Uterus (tissue), 4 donors: ENCODE data around the gene NCAM1. TPM values are rescaled to one million over a fixed set of nuclear protein-coding genes. Genes with fewer than 3 reads are reported as not detected.

Experiments used
- DNase-seq, 2 donors: peaks; one replicate each; pipeline ENCODE4 v3.0.0-alpha.2; 2019 to 2020
- H3K27ac ChIP-seq, 2 donors: fragments of 200-600 bp; sonication (generic); 1 replicate in 1 of 2; 2 replicates in 1 of 2; pipeline ENCODE4 v1.5.1; 2016 to 2018
- H3K27me3 ChIP-seq, 2 donors: fragments of 200-600 bp; sonication (generic); one replicate each; pipeline ENCODE4 v1.5.1; 2018 to 2019; ENCODE audit warnings: control low read depth in 1 of 2
- H3K36me3 ChIP-seq, 2 donors: fragments of 200-600 bp; sonication (generic); one replicate each; pipeline ENCODE4 v1.5.1; 2019; ENCODE audit warnings: control low read depth in 1 of 2
- H3K4me1 ChIP-seq, 2 donors: fragments of 200-600 bp; sonication (generic); one replicate each; pipeline ENCODE4 v1.5.1; 2018 to 2019; ENCODE audit warnings: control low read depth in 1 of 2
- H3K4me3 ChIP-seq, 2 donors: fragments of 200-600 bp; sonication (generic); 1 replicate in 1 of 2; 2 replicates in 1 of 2; pipeline ENCODE4 v1.5.1; 2018 to 2019; ENCODE audit warnings: mild to moderate bottlenecking in 1 of 2
- H3K9me3 ChIP-seq, 2 donors: fragments of 200-600 bp; sonication (generic); one replicate each; pipeline ENCODE4 v1.5.1; 2019; ENCODE audit warnings: control low read depth in 1 of 2
- POLR2A ChIP-seq, 2 donors: fragments of 450-650 bp; IDR thresholded peaks; one replicate each; pipeline ENCODE4 v1.6.1; 2016; ENCODE audit warnings: antibody characterized with exemption in 2 of 2, mild to moderate bottlenecking in 1 of 2, moderate library complexity in 1 of 2
- intact Hi-C: fragments of 100-400 bp; cut with DNase I; formaldehyde crosslinking; loops from one replicate; pipeline ENCODE4 v1.15.1; 2023; ENCODE audit warnings: low total_unique reads
- total RNA-seq, 4 donors: library from RNA; depleted of rRNA in 3 of 4; stranded (reverse); fragments of >200 nt in 3 of 4; gene quantifications; one replicate each; pipeline versions ENCODE4 v1.1.0 to v1.2.4, GENCODE V29; 2014 to 2023
- TF ChIP-seq, protein P1 (sequence below), 4 experiments: fragments of 200-600 bp in 2 of 4; fragments of 450-650 bp in 2 of 4; sonication (generic) in 2 of 4; IDR thresholded peaks; one replicate each; pipeline ENCODE4 v1.5.1; 2016 to 2019; ENCODE audit warnings: antibody characterized with exemption in 4 of 4, mild to moderate bottlenecking in 2 of 4, moderate library complexity in 1 of 4
- donor health status: DM: yes; HTN: yes; CAD: no.

Gene NCAM1
- total RNA-seq, 4 donors from 2014 or later: 54.4 to 210 (median 171) TPM

DNA sequence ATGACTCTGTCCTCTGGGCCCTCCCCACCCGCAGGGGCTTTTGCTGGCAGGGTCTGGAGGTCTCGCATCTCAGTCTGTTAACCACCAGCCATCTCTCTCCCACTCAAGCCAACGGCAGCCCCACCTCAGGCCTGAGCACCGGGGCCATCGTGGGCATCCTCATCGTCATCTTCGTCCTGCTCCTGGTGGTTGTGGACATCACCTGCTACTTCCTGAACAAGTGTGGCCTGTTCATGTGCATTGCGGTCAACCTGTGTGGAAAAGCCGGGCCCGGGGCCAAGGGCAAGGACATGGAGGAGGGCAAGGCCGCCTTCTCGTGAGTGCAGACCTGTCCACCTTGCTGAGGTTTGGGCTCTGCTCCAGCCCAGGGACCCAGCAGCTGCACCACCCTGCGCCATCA, 308.9 kb downstream of the NCAM1 start:
- H3K4me1 ChIP-seq: no peaks in the 10 kb centered on the region
- no peaks in the 10 kb centered on the region for H3K27me3 ChIP-seq
- no peaks in the 10 kb centered on the region for H3K36me3 ChIP-seq
- TF ChIP-seq, protein P1, sequence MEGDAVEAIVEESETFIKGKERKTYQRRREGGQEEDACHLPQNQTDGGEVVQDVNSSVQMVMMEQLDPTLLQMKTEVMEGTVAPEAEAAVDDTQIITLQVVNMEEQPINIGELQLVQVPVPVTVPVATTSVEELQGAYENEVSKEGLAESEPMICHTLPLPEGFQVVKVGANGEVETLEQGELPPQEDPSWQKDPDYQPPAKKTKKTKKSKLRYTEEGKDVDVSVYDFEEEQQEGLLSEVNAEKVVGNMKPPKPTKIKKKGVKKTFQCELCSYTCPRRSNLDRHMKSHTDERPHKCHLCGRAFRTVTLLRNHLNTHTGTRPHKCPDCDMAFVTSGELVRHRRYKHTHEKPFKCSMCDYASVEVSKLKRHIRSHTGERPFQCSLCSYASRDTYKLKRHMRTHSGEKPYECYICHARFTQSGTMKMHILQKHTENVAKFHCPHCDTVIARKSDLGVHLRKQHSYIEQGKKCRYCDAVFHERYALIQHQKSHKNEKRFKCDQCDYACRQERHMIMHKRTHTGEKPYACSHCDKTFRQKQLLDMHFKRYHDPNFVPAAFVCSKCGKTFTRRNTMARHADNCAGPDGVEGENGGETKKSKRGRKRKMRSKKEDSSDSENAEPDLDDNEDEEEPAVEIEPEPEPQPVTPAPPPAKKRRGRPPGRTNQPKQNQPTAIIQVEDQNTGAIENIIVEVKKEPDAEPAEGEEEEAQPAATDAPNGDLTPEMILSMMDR (IDR thresholded peaks at IDR 0.05): no peak
- TF ChIP-seq POLR2A (IDR thresholded peaks at IDR 0.05): no peak
- no peak for DNase-seq
- intact Hi-C loops: no loop called here
- H3K27ac ChIP-seq: no peak overlapping the region
- H3K9me3 ChIP-seq: no peaks in the 10 kb centered on the region
- H3K4me3 ChIP-seq: no peak overlapping the region

DNA sequence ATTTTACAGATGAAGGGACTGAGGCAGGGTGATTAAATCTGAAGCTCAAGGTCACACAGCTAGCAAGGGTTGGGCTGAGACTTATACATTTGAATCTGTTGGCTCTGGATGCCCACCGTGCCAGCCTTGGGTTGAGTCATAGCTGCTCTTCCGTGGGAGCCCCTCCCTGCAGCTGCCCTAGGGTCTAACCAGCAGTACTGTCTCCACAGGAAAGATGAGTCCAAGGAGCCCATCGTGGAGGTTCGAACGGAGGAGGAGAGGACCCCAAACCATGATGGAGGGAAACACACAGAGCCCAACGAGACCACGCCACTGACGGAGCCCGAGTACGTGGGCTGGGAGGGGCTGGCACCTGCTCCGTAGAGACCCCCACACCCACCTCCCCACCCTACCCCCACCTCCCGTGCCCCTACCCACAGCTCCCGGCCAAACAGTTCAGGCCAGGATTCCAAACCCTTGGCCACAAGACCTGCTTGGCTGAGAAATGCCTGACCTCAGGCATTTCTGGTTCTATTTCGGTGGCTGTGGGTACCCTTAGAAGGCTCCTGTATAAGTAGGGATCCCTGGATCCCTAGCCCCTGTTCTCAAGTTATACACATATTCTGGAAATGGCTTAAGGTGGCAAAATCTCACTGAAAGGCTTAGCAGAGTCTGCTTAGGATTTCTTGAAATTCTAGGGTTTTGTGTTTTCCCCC, 310.5 kb downstream of the NCAM1 start:
- TF ChIP-seq POLR2A (IDR thresholded peaks at IDR 0.05): no peak
- intact Hi-C loops: no loop called here

DNA sequence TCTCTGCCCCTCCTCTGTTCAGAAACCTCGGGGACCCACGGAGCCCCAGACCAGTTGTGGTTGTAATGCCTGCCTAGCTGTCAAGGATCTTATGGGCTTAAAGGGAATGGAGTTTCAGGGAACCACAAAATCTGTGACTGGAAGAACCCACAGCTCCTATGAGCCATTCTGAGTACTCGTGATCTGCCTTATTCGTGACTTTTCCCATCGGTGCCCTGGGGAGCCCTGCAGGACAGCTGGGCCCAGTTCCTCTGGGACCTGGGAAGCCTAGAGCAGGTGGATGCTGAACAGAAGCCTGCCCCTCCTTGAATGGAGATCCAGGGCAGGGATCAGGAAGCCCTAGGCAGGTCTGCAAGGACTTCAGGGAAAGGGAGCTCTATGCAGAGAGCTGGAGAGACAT, 311.1 kb downstream of the NCAM1 start:
- no peak overlapping the region for H3K27ac ChIP-seq
- no peaks in the 10 kb centered on the region for H3K36me3 ChIP-seq
- DNase-seq: no peak
- H3K4me3 ChIP-seq: no peak overlapping the region
- H3K4me1 ChIP-seq: no peaks in the 10 kb centered on the region
- no peak for TF ChIP-seq POLR2A (IDR thresholded peaks at IDR 0.05)
- TF ChIP-seq, protein P1 (IDR thresholded peaks at IDR 0.05): no peak
- no peaks in the 10 kb centered on the region for H3K27me3 ChIP-seq
- intact Hi-C loops: no loop called here
- no peaks in the 10 kb centered on the region for H3K9me3 ChIP-seq

More for the DNA sequence above, 310.5 kb downstream of the NCAM1 start:
- no peaks in the 10 kb centered on the region for H3K27me3 ChIP-seq
- no peak overlapping the region for H3K27ac ChIP-seq
- H3K4me1 ChIP-seq: no peaks in the 10 kb centered on the region
- no peak for DNase-seq
- no peaks in the 10 kb centered on the region for H3K36me3 ChIP-seq
- no peak overlapping the region for H3K4me3 ChIP-seq
- no peaks in the 10 kb centered on the region for H3K9me3 ChIP-seq

DNA sequence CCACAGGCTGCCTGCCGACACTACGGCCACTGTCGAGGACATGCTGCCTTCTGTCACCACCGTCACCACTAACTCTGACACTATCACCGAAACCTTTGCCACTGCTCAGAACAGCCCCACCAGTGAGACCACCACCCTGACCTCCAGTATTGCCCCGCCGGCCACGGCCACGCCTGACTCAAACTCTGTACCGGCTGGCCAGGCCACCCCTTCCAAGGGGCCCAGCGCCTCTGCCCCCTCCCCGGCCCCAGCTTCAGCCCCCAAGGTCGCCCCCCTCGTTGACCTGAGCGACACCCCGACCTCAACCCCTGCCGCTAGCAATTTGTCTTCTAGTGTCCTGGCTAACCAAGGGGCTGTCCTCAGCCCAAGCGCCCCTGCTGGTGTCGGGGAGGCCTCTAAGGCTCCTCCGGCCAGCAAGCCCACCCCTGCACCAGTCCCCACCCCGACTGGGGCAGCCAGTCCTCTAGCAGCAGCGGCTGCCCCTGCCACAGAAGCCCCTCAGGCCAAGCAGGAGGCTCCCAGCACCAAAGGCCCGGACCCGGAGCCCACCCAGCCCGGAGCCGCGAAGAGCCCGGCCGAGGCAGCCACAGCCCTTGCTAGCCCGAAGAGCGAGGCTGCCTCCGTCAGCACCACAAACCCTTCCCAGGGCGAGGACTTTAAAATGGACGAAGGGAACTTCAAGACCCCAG, 311.9 kb downstream of the NCAM1 start:
- no peak overlapping the region for H3K27ac ChIP-seq
- no peak overlapping the region for H3K4me3 ChIP-seq
- intact Hi-C loops: no loop called here
- no peaks in the 10 kb centered on the region for H3K9me3 ChIP-seq
- TF ChIP-seq, protein P1 (IDR thresholded peaks at IDR 0.05): no peak
- no peak for TF ChIP-seq POLR2A (IDR thresholded peaks at IDR 0.05)
- H3K36me3 ChIP-seq: no peaks in the 10 kb centered on the region
- DNase-seq: no peak
- no peaks in the 10 kb centered on the region for H3K27me3 ChIP-seq
- no peaks in the 10 kb centered on the region for H3K4me1 ChIP-seq

DNA sequence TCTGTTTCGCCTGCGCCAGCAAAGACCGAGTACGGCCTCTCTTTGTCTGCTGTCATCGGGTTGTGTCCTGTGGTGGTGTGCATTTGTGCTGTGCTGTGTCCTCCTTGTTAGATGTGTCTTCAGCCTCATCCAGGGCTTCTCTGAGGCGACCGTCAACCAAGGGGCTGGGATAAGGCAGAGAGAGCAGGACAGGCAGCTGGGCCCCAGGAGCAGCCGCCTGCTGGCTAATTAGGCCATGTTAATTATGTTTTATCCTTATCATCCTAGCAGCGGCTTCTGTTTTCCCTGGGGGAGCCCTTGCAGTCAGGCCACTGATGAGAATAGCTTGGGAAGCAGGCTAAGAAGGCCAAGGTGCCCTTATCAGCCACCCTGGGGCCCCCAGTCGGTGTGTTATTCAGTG, 312.5 kb downstream of the NCAM1 start:
- no peaks in the 10 kb centered on the region for H3K27me3 ChIP-seq
- intact Hi-C loops: no loop called here
- H3K4me1 ChIP-seq: no peaks in the 10 kb centered on the region
- DNase-seq: no peak
- no peaks in the 10 kb centered on the region for H3K9me3 ChIP-seq
- H3K36me3 ChIP-seq: no peaks in the 10 kb centered on the region
- TF ChIP-seq, protein P1 (IDR thresholded peaks at IDR 0.05): no peak
- TF ChIP-seq POLR2A (IDR thresholded peaks at IDR 0.05): no peak
- H3K27ac ChIP-seq: no peak overlapping the region
- H3K4me3 ChIP-seq: no peak overlapping the region
